ENCODE results near the gene NFYA. TPM values are rescaled to one million over a fixed set of nuclear protein-coding genes. Genes with fewer than 3 reads are reported as not detected.

The NFYA gene
- total RNA-seq, 1 experiment from 2014 or later = 34.7 TPM

- TF ChIP-seq ZNF532 (CRISPR knock-in tag; IDR thresholded peaks at IDR 0.05; ENCODE audit: borderline replicate concordance) = no peak
- TF ChIP-seq ZNF138 (CRISPR knock-in tag; conservative IDR thresholded peaks at IDR 0.05) = no peak
- TF ChIP-seq ZNF423 (CRISPR knock-in tag; IDR thresholded peaks at IDR 0.05) = no peak
- TF ChIP-seq CBFB (CRISPR knock-in tag; IDR thresholded peaks at IDR 0.05; ENCODE audit: low read depth) = no peak
- TF ChIP-seq ZBTB43 (CRISPR knock-in tag; IDR thresholded peaks at IDR 0.05) = no peak
- no peak for TF ChIP-seq FOXK1 (CRISPR knock-in tag; IDR thresholded peaks at IDR 0.05)
Measured at GRCh38 chr6:41064841-41065240, 7.9 kb upstream of the NFYA start (continued).

- ChIA-PET CTCF (interaction anchor here (1.3 kb wide), 1 partner anchor 38 kb away, joined by 3 read pairs; no protein-coding TSS in a partner anchor), POLR2A (no interaction called here)
- no peak for TF ChIP-seq TP53 (CRISPR knock-in tag; IDR thresholded peaks at IDR 0.05)
- no peak for TF ChIP-seq NR2C2 (CRISPR knock-in tag; IDR thresholded peaks at IDR 0.05)
- no peak for TF ChIP-seq ZMAT4 (CRISPR knock-in tag; IDR thresholded peaks at IDR 0.05)
- no peak for TF ChIP-seq SMAD3 (CRISPR knock-in tag; IDR thresholded peaks at IDR 0.05; ENCODE audit: borderline replicate concordance)
- TF ChIP-seq ELF4 (CRISPR knock-in tag; IDR thresholded peaks at IDR 0.05; ENCODE audit: low read depth) = no peak
- TF ChIP-seq STAT6 (CRISPR knock-in tag; conservative IDR thresholded peaks at IDR 0.05; ENCODE audit: low read depth) = no peak
- no peak for TF ChIP-seq ZNF532 (CRISPR knock-in tag; IDR thresholded peaks at IDR 0.05; ENCODE audit: borderline replicate concordance)
- TF ChIP-seq NR1H2 (CRISPR knock-in tag; IDR thresholded peaks at IDR 0.05) = no peak
- TF ChIP-seq FOXP4 (CRISPR knock-in tag; IDR thresholded peaks at IDR 0.05) = no peak
- no peak for TF ChIP-seq ZNF138 (CRISPR knock-in tag; conservative IDR thresholded peaks at IDR 0.05)
- TF ChIP-seq ZBTB21 (CRISPR knock-in tag; IDR thresholded peaks at IDR 0.05; ENCODE audit: borderline replicate concordance) = no peak
- no peak for TF ChIP-seq ATF3 (CRISPR knock-in tag; conservative IDR thresholded peaks at IDR 0.05)
- no peak for TF ChIP-seq MAX (CRISPR knock-in tag; IDR thresholded peaks at IDR 0.05)
- Mint-ChIP-seq H3K4me3 (no peak overlapping the region), H3K27me3 (ENCODE audit: low read depth) (no peaks in the 10 kb centered on the region), H3K4me1 (peaks cover 8% of the 10 kb centered on the region), H3K27ac (no peak overlapping the region; the same call in 1 of the 2 replicates), H3K9me3 (no peaks in the 10 kb centered on the region), H3K36me3 (peaks cover 44% of the 10 kb centered on the region)
- ATAC-seq = no peak
- DNase-seq (ENCODE audit: low spot score) = no peak
Measured at GRCh38 chr6:41065550-41066026, 7.2 kb upstream of the NFYA start.

Data from WTC11 (cell line).